H9 (cell line): ENCODE measurements around the gene AIFM1. TPM values are rescaled to one million over a fixed set of nuclear protein-coding genes. Genes with fewer than 3 reads are reported as not detected.

Source experiments
- DNase-seq: peaks from one replicate; pipeline ENCODE4 v3.0.0-alpha.2; 2017
- H2AFZ ChIP-seq: one replicate; pipeline ENCODE4 v1.6.1; 2013; ENCODE audit warnings: mild to moderate bottlenecking, low read length, control low read depth, moderate library complexity
- H2AK5ac ChIP-seq: 2 replicates; pipeline ENCODE4 v1.6.1; 2013; ENCODE audit warnings: low read length, control low read depth, mixed read lengths; ENCODE audit not compliant: insufficient read length
- H2BK120ac ChIP-seq: one replicate; pipeline ENCODE4 v1.6.1; 2013; ENCODE audit warnings: low read depth, mild to moderate bottlenecking, low read length, control low read depth, inconsistent platforms; ENCODE audit not compliant: poor library complexity, severe bottlenecking
- H2BK12ac ChIP-seq: 2 replicates; pipeline ENCODE4 v1.6.1; 2013; ENCODE audit warnings: low read length, control low read depth, mixed read lengths, low read depth; ENCODE audit not compliant: insufficient read length
- H2BK15ac ChIP-seq: 2 replicates; pipeline ENCODE4 v1.6.1; 2013; ENCODE audit warnings: low read depth, low read length, control low read depth
- H2BK20ac ChIP-seq: one replicate; pipeline ENCODE4 v1.6.1; 2013; ENCODE audit warnings: low read depth, mild to moderate bottlenecking, low read length, control low read depth, inconsistent platforms; ENCODE audit not compliant: poor library complexity, severe bottlenecking
- H2BK5ac ChIP-seq: 2 replicates; pipeline ENCODE4 v1.6.1; 2013; ENCODE audit warnings: low read length, control low read depth, mixed read lengths; ENCODE audit not compliant: insufficient read length
- H3K14ac ChIP-seq: 2 replicates; pipeline ENCODE4 v1.6.1; 2013; ENCODE audit warnings: low read length, control low read depth; ENCODE audit not compliant: insufficient read depth
- H3K18ac ChIP-seq: 2 replicates; pipeline ENCODE4 v1.6.1; 2013; ENCODE audit warnings: low read depth, mild to moderate bottlenecking, mixed read lengths, low read length, control low read depth; ENCODE audit not compliant: insufficient read length
- H3K23ac ChIP-seq: 2 replicates; pipeline ENCODE4 v1.6.1; 2013; ENCODE audit warnings: low read length, control low read depth, mixed read lengths, low read depth; ENCODE audit not compliant: insufficient read length
- H3K23me2 ChIP-seq: 2 replicates; pipeline ENCODE4 v1.6.1; 2013; ENCODE audit warnings: low read depth, mild to moderate bottlenecking, mixed read lengths, low read length, control low read depth; ENCODE audit not compliant: insufficient read length, poor library complexity, severe bottlenecking
- H3K27ac ChIP-seq: 2 replicates; pipeline ENCODE4 v1.5.1; 2013; ENCODE audit warnings: low read length, control low read depth, mixed read lengths, low read depth; ENCODE audit not compliant: insufficient read length
- H3K27me3 ChIP-seq: 2 replicates; pipeline ENCODE4 v1.6.1; 2013; ENCODE audit warnings: low read length, control low read depth, inconsistent platforms; ENCODE audit not compliant: insufficient read depth
- H3K4ac ChIP-seq: 2 replicates; pipeline ENCODE4 v1.6.1; 2013; ENCODE audit warnings: low read depth, mild to moderate bottlenecking, control low read depth, inconsistent platforms, low read length, moderate library complexity
- H3K4me1 ChIP-seq: 2 replicates; pipeline ENCODE4 v1.6.1; 2013; ENCODE audit warnings: low read length, control low read depth, inconsistent platforms; ENCODE audit not compliant: insufficient read depth
- H3K4me2 ChIP-seq: 2 replicates; pipeline ENCODE4 v1.6.1; 2013; ENCODE audit warnings: low read length, control low read depth, mixed read lengths; ENCODE audit not compliant: insufficient read length, insufficient read depth
- H3K56ac ChIP-seq: 2 replicates; pipeline ENCODE4 v1.6.1; 2013; ENCODE audit warnings: low read depth, mild to moderate bottlenecking, mixed read lengths, low read length, control low read depth; ENCODE audit not compliant: insufficient read length
- H3K79me1 ChIP-seq: 2 replicates; pipeline ENCODE4 v1.6.1; 2013; ENCODE audit warnings: low read depth, mild to moderate bottlenecking, moderate library complexity, low read length, control low read depth, inconsistent platforms; ENCODE audit not compliant: insufficient read depth, poor library complexity, severe bottlenecking
- H3K79me2 ChIP-seq: 2 replicates; pipeline ENCODE4 v1.6.1; 2013; ENCODE audit warnings: low read length, control low read depth, inconsistent platforms; ENCODE audit not compliant: insufficient read depth
- H3K9ac ChIP-seq: 2 replicates; pipeline ENCODE4 v1.6.1; 2013; ENCODE audit warnings: low read length, control low read depth, mixed read lengths; ENCODE audit not compliant: insufficient read length; ENCODE audit errors: extremely low read depth
- H3K9me3 ChIP-seq: one replicate; pipeline ENCODE4 v1.6.1; 2013; ENCODE audit warnings: low read depth, low read length, inconsistent platforms; ENCODE audit not compliant: control insufficient read depth
- H3T11ph ChIP-seq: one replicate; pipeline ENCODE4 v1.6.1; 2013; ENCODE audit warnings: mild to moderate bottlenecking, low read length, control low read depth, inconsistent platforms
- H4K20me1 ChIP-seq: one replicate; pipeline ENCODE4 v1.6.1; 2013; ENCODE audit not compliant: control insufficient read depth, insufficient read length, insufficient read depth
- H4K5ac ChIP-seq: 2 replicates; pipeline ENCODE4 v1.6.1; 2013; ENCODE audit warnings: low read depth, mild to moderate bottlenecking, mixed read lengths, low read length, control low read depth; ENCODE audit not compliant: insufficient read length
- H4K8ac ChIP-seq: replicated peaks from 2 replicates; pipeline ENCODE4 v1.6.1; 2013; ENCODE audit warnings: low read length, control low read depth, mixed read lengths, low read depth; ENCODE audit not compliant: insufficient read length
- H4K91ac ChIP-seq: 2 replicates; pipeline ENCODE4 v1.6.1; 2013; ENCODE audit warnings: low read depth, mild to moderate bottlenecking, moderate library complexity, mixed read lengths, low read length, control low read depth; ENCODE audit not compliant: insufficient read length
- H3K27ac Mint-ChIP-seq, 3 experiments: 2 replicates in 2 of 3; 3 replicates in 1 of 3; pipeline ENCODE4 v1.8.0; 2020 to 2021; ENCODE audit warnings: mixed read lengths in 3 of 3, mild to moderate bottlenecking in 1 of 3, moderate library complexity in 1 of 3
- H3K27me3 Mint-ChIP-seq: 2 replicates; pipeline ENCODE4 v1.8.0; 2021; ENCODE audit warnings: low read depth, mild to moderate bottlenecking, moderate library complexity, mixed read lengths
- H3K36me3 Mint-ChIP-seq, 3 experiments: 2 replicates in 2 of 3; 3 replicates in 1 of 3; pipeline ENCODE4 v1.8.0; 2020 to 2021; ENCODE audit warnings: low read depth in 3 of 3, mixed read lengths in 3 of 3; ENCODE audit not compliant: insufficient read depth in 1 of 3
- H3K4me1 Mint-ChIP-seq, 2 experiments: 2 replicates each; pipeline ENCODE4 v1.8.0; 2020; ENCODE audit warnings: mixed read lengths in 2 of 2
- H3K4me3 Mint-ChIP-seq, 2 experiments: 2 replicates in 1 of 2; 3 replicates in 1 of 2; pipeline ENCODE4 v1.8.0; 2020 to 2021; ENCODE audit warnings: mild to moderate bottlenecking in 2 of 2, mixed read lengths in 2 of 2, moderate library complexity in 1 of 2
- H3K9me3 Mint-ChIP-seq, 2 experiments: 2 replicates in 1 of 2; 3 replicates in 1 of 2; pipeline ENCODE4 v1.8.0; 2020; ENCODE audit warnings: mild to moderate bottlenecking in 2 of 2, mixed read lengths in 2 of 2, moderate library complexity in 1 of 2
- WGBS: extraction: QIAGEN DNeasy Blood & Tissue Kit; methylation state at CpG from one replicate; pipeline ENCODE4 v1.1.7; 2013; ENCODE audit warnings: missing lambda C conversion rate, low lambda C conversion rate, mixed read lengths; ENCODE audit not compliant: insufficient read length; ENCODE audit errors: extremely low coverage; 5-methylcytosine and 5-hydroxymethylcytosine counted together
- total RNA-seq: library from RNA; stranded (reverse); gene quantifications from 2 replicates; pipeline ENCODE4 v1.2.1, GENCODE V29; 2021
- TF ChIP-seq, protein P1 (sequence below): fragments of 200-600 bp; sonication (generic); conservative IDR thresholded peaks from 3 replicates; pipeline ENCODE4 v1.8.0; 2021; ENCODE audit warnings: antibody characterized with exemption, mild to moderate bottlenecking

Gene AIFM1
- total RNA-seq, 1 experiment from 2014 or later: 43.7 TPM

DNA sequence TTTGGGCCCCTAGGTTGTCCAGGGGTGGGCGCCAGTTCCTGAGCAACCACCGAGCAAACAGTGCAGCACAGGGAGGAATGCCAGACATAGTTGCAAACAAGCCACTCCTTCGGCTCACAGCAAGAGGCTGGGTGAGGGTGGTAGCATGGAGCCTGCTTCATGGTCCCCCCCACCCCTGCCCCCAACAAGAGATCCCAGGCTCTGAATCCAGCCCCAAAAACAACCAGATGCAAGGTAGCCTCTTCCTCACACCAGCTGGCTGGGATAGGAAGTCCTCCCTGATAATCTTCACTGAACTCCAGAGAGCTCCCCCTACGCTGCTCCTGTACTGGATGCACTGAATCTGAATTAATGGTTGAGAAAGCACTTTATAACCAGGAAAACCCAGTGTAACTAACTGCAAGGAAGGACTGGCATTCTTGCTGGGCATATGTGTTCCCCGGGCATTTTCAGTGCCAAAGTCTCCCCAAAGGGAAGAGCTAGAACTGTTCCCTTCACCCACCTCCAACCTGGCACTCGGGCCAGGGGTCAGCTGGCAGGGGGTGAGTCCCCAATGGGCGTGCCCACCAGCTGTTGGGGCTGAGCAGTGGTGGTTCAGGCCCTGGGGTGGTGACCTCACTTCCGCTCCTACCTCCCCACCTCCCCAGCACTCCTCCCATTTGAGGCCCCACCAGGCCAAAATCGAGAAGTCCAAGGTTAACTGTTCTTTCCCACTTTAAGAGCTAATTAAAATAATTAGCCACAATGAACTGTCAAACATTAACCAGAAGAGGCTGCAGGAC is 56.8 kb downstream of the AIFM1 start:
- no peak overlapping the region for H4K8ac ChIP-seq
- no CpG with 5 or more reads among the region's 9 CpGs for WGBS
- H4K5ac ChIP-seq: no peak overlapping the region
- H2AFZ ChIP-seq: no peak overlapping the region
- no peaks in the 10 kb centered on the region for H3K79me2 ChIP-seq
- H3K4ac ChIP-seq: no peak overlapping the region
- H3K27ac ChIP-seq: no peak overlapping the region
- H2BK5ac ChIP-seq: no peak overlapping the region
- H3K23me2 ChIP-seq: no peaks in the 10 kb centered on the region
- no peak overlapping the region for H2BK20ac ChIP-seq
- H3K23ac ChIP-seq: no peak overlapping the region
- no peak overlapping the region for H2BK15ac ChIP-seq
- H3K4me3 Mint-ChIP-seq: peak overlapping the region; percentile 38 to 82; a peak in 4 of 5 replicates
- H3K79me1 ChIP-seq: no peaks in the 10 kb centered on the region
- H3K4me1 ChIP-seq: no peaks in the 10 kb centered on the region
- H3K27me3 ChIP-seq: peaks cover 21% of the 10 kb centered on the region; the same call in 1 of the 2 replicates
- H4K91ac ChIP-seq: no peak overlapping the region
- no peak overlapping the region for H3K14ac ChIP-seq
- H4K20me1 ChIP-seq: no peaks in the 10 kb centered on the region
- H3K4me1 Mint-ChIP-seq: peaks cover 3 to 26% of the 10 kb centered on the region in 2 experiments
- DNase-seq: no peak
- H3K9me3 ChIP-seq: peaks cover 27% of the 10 kb centered on the region
- H3K9ac ChIP-seq: no peak overlapping the region
- TF ChIP-seq, protein P1, sequence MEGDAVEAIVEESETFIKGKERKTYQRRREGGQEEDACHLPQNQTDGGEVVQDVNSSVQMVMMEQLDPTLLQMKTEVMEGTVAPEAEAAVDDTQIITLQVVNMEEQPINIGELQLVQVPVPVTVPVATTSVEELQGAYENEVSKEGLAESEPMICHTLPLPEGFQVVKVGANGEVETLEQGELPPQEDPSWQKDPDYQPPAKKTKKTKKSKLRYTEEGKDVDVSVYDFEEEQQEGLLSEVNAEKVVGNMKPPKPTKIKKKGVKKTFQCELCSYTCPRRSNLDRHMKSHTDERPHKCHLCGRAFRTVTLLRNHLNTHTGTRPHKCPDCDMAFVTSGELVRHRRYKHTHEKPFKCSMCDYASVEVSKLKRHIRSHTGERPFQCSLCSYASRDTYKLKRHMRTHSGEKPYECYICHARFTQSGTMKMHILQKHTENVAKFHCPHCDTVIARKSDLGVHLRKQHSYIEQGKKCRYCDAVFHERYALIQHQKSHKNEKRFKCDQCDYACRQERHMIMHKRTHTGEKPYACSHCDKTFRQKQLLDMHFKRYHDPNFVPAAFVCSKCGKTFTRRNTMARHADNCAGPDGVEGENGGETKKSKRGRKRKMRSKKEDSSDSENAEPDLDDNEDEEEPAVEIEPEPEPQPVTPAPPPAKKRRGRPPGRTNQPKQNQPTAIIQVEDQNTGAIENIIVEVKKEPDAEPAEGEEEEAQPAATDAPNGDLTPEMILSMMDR: 0 out of 3 replicates have a peak, but pooled peaks have one; percentile 13
- H3K27ac Mint-ChIP-seq: no peak overlapping the region; a peak in 1 of 7 replicates
- peaks cover 0 to 62% of the 10 kb centered on the region in 2 experiments; a peak in 2 of 5 replicates for H3K9me3 Mint-ChIP-seq
- peaks cover 60% of the 10 kb centered on the region for H3K27me3 Mint-ChIP-seq
- H2AK5ac ChIP-seq: no peak overlapping the region
- H3T11ph ChIP-seq: no peak overlapping the region
- peaks cover 0 to 2% (median 0%) of the 10 kb centered on the region in 3 experiments; a peak in 1 of 7 replicates for H3K36me3 Mint-ChIP-seq
- H3K18ac ChIP-seq: no peak overlapping the region
- H2BK12ac ChIP-seq: no peak overlapping the region
- peak overlapping the region; percentile 38 for H3K4me2 ChIP-seq
- no peak overlapping the region for H3K56ac ChIP-seq
- no peak overlapping the region for H2BK120ac ChIP-seq
